GM19455 (cell line): Measurements from ENCODE around the gene SLC46A2.

Experiments
- ATAC-seq: cut with Tn5 transposase; IDR thresholded peaks from one replicate; pipeline ENCODE4 v1.9.1; 2021; ENCODE audit not compliant: unreplicated experiment

The SLC46A2 gene

GRCh38 chr9:112890106-112891081 lies at the start of gene SLC46A2:
TSS of gene SLC46A2 (minus strand) at chr9:112890876. CDS start at chr9:112890681, 195 bp downstream.
- no peak for ATAC-seq

- ATAC-seq, result no peak
Measured at GRCh38 chr9:112939418-112939817, 48.7 kb upstream of the SLC46A2 start.

- ATAC-seq, result no peak
Measured at GRCh38 chr9:112933696-112934095, 43.0 kb upstream of the SLC46A2 start.

GRCh38 chr9:112925058-112925641 lies 34.5 kb upstream of the SLC46A2 start:
- ATAC-seq, result no peak

- ATAC-seq, result no peak
Measured at GRCh38 chr9:112921549-112921948, 30.9 kb upstream of the SLC46A2 start.

GRCh38 chr9:112917987-112918362 lies 27.3 kb upstream of the SLC46A2 start:
- no peak for ATAC-seq

- ATAC-seq, result no peak
Measured at GRCh38 chr9:112917047-112917986, 26.6 kb upstream of the SLC46A2 start.

- ATAC-seq, result no peak
Measured at GRCh38 chr9:112914524-112914923, 23.8 kb upstream of the SLC46A2 start.

GRCh38 chr9:112913326-112913725 lies 22.6 kb upstream of the SLC46A2 start:
- no peak for ATAC-seq

GRCh38 chr9:112912636-112913035 lies 22.0 kb upstream of the SLC46A2 start:
- ATAC-seq, result no peak

GRCh38 chr9:112911736-112912135 lies 21.1 kb upstream of the SLC46A2 start:
- no peak for ATAC-seq

GRCh38 chr9:112905084-112905483 lies 14.4 kb upstream of the SLC46A2 start:
- ATAC-seq, result no peak

GRCh38 chr9:112900901-112901300 lies 10.2 kb upstream of the SLC46A2 start:
- no peak for ATAC-seq

- no peak for ATAC-seq
Measured at GRCh38 chr9:112900488-112900887, 9.8 kb upstream of the SLC46A2 start.

GRCh38 chr9:112898872-112899311 lies 8.2 kb upstream of the SLC46A2 start:
- no peak for ATAC-seq

GRCh38 chr9:112896131-112896530 lies 5.5 kb upstream of the SLC46A2 start:
- no peak for ATAC-seq

GRCh38 chr9:112894699-112895098 lies 4.0 kb upstream of the SLC46A2 start:
- no peak for ATAC-seq

- ATAC-seq, result no peak
Measured at GRCh38 chr9:112894041-112894440, 3.4 kb upstream of the SLC46A2 start.

- no peak for ATAC-seq
Measured at GRCh38 chr9:112892981-112893380, 2.3 kb upstream of the SLC46A2 start.

- ATAC-seq, result no peak
Measured at GRCh38 chr9:112891521-112891920, 845 bp upstream of the SLC46A2 start.

- ATAC-seq, result no peak
Measured at GRCh38 chr9:112887381-112887780, 3.3 kb downstream of the SLC46A2 start.
